Lower leg skin (tissue), 3 donors: Measurements from ENCODE around the gene CORO7.

ENCODE experiments used
- CTCF ChIP-seq, 3 donors: fragments of 450-650 bp; IDR thresholded peaks; one replicate each; pipeline ENCODE4 v1.5.1; 2016; ENCODE audit warnings: antibody characterized with exemption in 3 of 3, mild to moderate bottlenecking in 3 of 3, moderate library complexity in 2 of 3
- POLR2A ChIP-seq, 2 donors: fragments of 450-650 bp; IDR thresholded peaks; one replicate each; pipeline ENCODE4 v1.6.1; 2016 to 2017; ENCODE audit warnings: antibody characterized with exemption in 2 of 2, mild to moderate bottlenecking in 1 of 2, moderate library complexity in 1 of 2

- no peak for TF ChIP-seq CTCF (IDR thresholded peaks at IDR 0.05)
- no peak for TF ChIP-seq POLR2A (IDR thresholded peaks at IDR 0.05)
Observed at GRCh38 chr16:4309833-4310266, 106.5 kb downstream of the CORO7 start.
